HepG2 (cell line): ENCODE data around the gene CDK17. TPM values are rescaled to one million over a fixed set of nuclear protein-coding genes. Genes with fewer than 3 reads are reported as not detected.

Experiments
- ATAC-seq: fragments of 200-7000 bp; cut with Tn5 transposase; 3 replicates; pipeline ENCODE4 v1.9.1; 2020; ENCODE audit warnings: mild to moderate bottlenecking, moderate library complexity
- BruUV-seq: library from RNA; stranded (reverse); fragments of 400-500 nt; replicated peaks from 2 replicates; lab custom pipeline; 2021; lab: Mats Ljungman, UMichigan
- CTCF ChIA-PET: fragments of 300-600 bp; formaldehyde crosslinking; extraction: SDS; loops from one replicate; lab custom pipeline; 2021; ENCODE audit warnings: low total read pairs, inconsistent platforms, low intra/inter-chr PET ratio; lab: Yijun Ruan, JAX
- POLR2A ChIA-PET: fragments of 350-600 bp; sonication (Branson Sonifier 250); formaldehyde crosslinking; loops from one replicate; lab custom pipeline; 2020; ENCODE audit warnings: antibody characterized with exemption, inconsistent platforms; lab: Yijun Ruan, JAX
- DNase-seq: peaks from one replicate; pipeline ENCODE4 v3.0.0-alpha.2; 2015; ENCODE audit warnings: low spot score
- FAIRE-seq: peaks from 3 replicates; lab custom pipeline; 2011; peaks lifted over from hg19 to GRCh38; lab: Jason Lieb, UNC
- H2AFZ ChIP-seq: one replicate; pipeline ENCODE4 v1.6.1; 2011; ENCODE audit warnings: low read length, inconsistent platforms
- H3K27ac ChIP-seq: fragments of 300-600 bp; 3 replicates; pipeline ENCODE4 v1.8.0; 2011; ENCODE audit warnings: mixed run types, mild to moderate bottlenecking, mixed read lengths, low read length, inconsistent platforms; ENCODE audit not compliant: insufficient read depth; ENCODE audit errors: extremely low read length
- H3K27me3 ChIP-seq, 2 experiments: fragments of 200-600 bp in 1 of 2; 2 replicates in 1 of 2; 3 replicates in 1 of 2; pipeline versions ENCODE4 v1.6.0 to v1.8.0; 2011; ENCODE audit warnings: low read length in 2 of 2, mild to moderate bottlenecking in 2 of 2, moderate library complexity in 2 of 2, inconsistent platforms in 1 of 2; ENCODE audit not compliant: insufficient read depth in 2 of 2, control insufficient read depth in 1 of 2
- H3K36me3 ChIP-seq, 2 experiments: fragments of 200-600 bp in 1 of 2; replicated peaks in 1 of 2; 2 replicates in 1 of 2; 3 replicates in 1 of 2; pipeline versions ENCODE4 v1.5.1 to v1.8.0; 2011; ENCODE audit warnings: low read length in 2 of 2, inconsistent platforms in 1 of 2; ENCODE audit not compliant: insufficient read depth in 2 of 2, control insufficient read depth in 1 of 2
- H3K4me1 ChIP-seq: 2 replicates; pipeline ENCODE4 v1.5.1; 2012; ENCODE audit warnings: low read length, inconsistent platforms; ENCODE audit not compliant: insufficient read depth
- H3K4me2 ChIP-seq: 2 replicates; pipeline ENCODE4 v1.6.0; 2011; ENCODE audit warnings: low read depth, low read length, inconsistent platforms
- H3K4me3 ChIP-seq, 3 experiments: fragments of 200-600 bp in 1 of 3; sonication (generic), shearing (Covaris generic) in 1 of 3; replicated peaks in 1 of 3; 2 replicates each; pipeline ENCODE4 v1.5.1; 2011 to 2016; ENCODE audit warnings: low read length in 3 of 3, inconsistent platforms in 2 of 3, low read depth in 2 of 3, mild to moderate bottlenecking in 2 of 3, control low read depth in 1 of 3, mixed read lengths in 1 of 3; ENCODE audit not compliant: insufficient read depth in 1 of 3
- H3K79me2 ChIP-seq: one replicate; pipeline ENCODE4 v1.6.1; 2011; ENCODE audit warnings: low read length, inconsistent platforms; ENCODE audit not compliant: insufficient read depth
- H3K9ac ChIP-seq: 2 replicates; pipeline ENCODE4 v1.6.0; 2011; ENCODE audit warnings: mild to moderate bottlenecking, low read depth, low read length, inconsistent platforms; ENCODE audit not compliant: insufficient read depth
- H3K9me3 ChIP-seq: 2 replicates; pipeline ENCODE4 v1.5.1; 2012; ENCODE audit warnings: mild to moderate bottlenecking, low read length
- H4K20me1 ChIP-seq: 2 replicates; pipeline ENCODE4 v1.6.0; 2011; ENCODE audit warnings: inconsistent platforms, mild to moderate bottlenecking, low read length, moderate library complexity; ENCODE audit not compliant: insufficient read depth
- ATF7-NPFF ChIP-seq: sonication (generic); formaldehyde crosslinking; IDR thresholded peaks from 2 replicates; pipeline ENCODE4 v1.8.1; 2023; ENCODE audit warnings: mild to moderate bottlenecking, low read depth, missing genetic modification reagents, moderate library complexity
- FOXA3 ChIP-seq: IDR thresholded peaks from 2 replicates; pipeline ENCODE4 v1.6.1; 2016; ENCODE audit warnings: missing genetic modification reagents, missing compliant biosample characterization
- GABPB1 ChIP-seq: IDR thresholded peaks from 2 replicates; pipeline ENCODE4 v1.6.1; 2016; ENCODE audit warnings: mild to moderate bottlenecking, missing genetic modification reagents, moderate library complexity, missing compliant biosample characterization
- HDAC2 ChIP-seq: sonication (generic); formaldehyde crosslinking; IDR thresholded peaks from 2 replicates; pipeline ENCODE4 v1.4.0; 2020; ENCODE audit warnings: missing genetic modification reagents
- KAT2B ChIP-seq: fragments of 150-350 bp; IDR thresholded peaks from 2 replicates; pipeline ENCODE4 v1.6.1; 2014; ENCODE audit warnings: low read depth, low read length, borderline replicate concordance
- PPARG ChIP-seq: conservative IDR thresholded peaks from 2 replicates; pipeline ENCODE4 v1.6.1; 2016; ENCODE audit warnings: missing biosample characterization, missing genetic modification reagents
- SALL1 ChIP-seq: sonication (generic); formaldehyde crosslinking; IDR thresholded peaks from 2 replicates; pipeline ENCODE4 v1.8.0; 2022; ENCODE audit warnings: mild to moderate bottlenecking, missing genetic modification reagents
- YEATS2 ChIP-seq: sonication (generic); formaldehyde crosslinking; IDR thresholded peaks from 2 replicates; pipeline ENCODE4 v1.4.0; 2020; ENCODE audit warnings: missing genetic modification reagents, borderline replicate concordance
- ZBTB46 ChIP-seq: sonication (generic); formaldehyde crosslinking; IDR thresholded peaks from 2 replicates; pipeline ENCODE4 v1.4.0; 2020; ENCODE audit warnings: mild to moderate bottlenecking, missing genetic modification reagents, borderline replicate concordance
- ZFP90 ChIP-seq: sonication (generic); formaldehyde crosslinking; IDR thresholded peaks from 2 replicates; pipeline ENCODE4 v1.8.0; 2022; ENCODE audit warnings: missing genetic modification reagents, mild to moderate bottlenecking, inconsistent platforms, borderline replicate concordance
- ZKSCAN5 ChIP-seq: sonication (generic); formaldehyde crosslinking; IDR thresholded peaks from 2 replicates; pipeline ENCODE4 v1.5.1; 2020; ENCODE audit warnings: mild to moderate bottlenecking, missing genetic modification reagents
- ZNF350 ChIP-seq: sonication (generic); formaldehyde crosslinking; IDR thresholded peaks from 2 replicates; pipeline ENCODE4 v1.4.0; 2020; ENCODE audit warnings: mild to moderate bottlenecking, low read depth, missing genetic modification reagents, borderline replicate concordance
- ZNF446 ChIP-seq: sonication (generic); formaldehyde crosslinking; IDR thresholded peaks from 2 replicates; pipeline ENCODE4 v1.5.0; 2020; ENCODE audit warnings: mild to moderate bottlenecking, missing genetic modification reagents
- ZNF558 ChIP-seq: sonication (generic); formaldehyde crosslinking; IDR thresholded peaks from 2 replicates; pipeline ENCODE4 v1.9.0; 2022; ENCODE audit warnings: mild to moderate bottlenecking, missing genetic modification reagents, borderline replicate concordance
- WGBS: methylation state at CpG from one replicate; pipeline ENCODE4 v1.1.6; 2017; ENCODE audit warnings: low lambda C conversion rate; 5-methylcytosine and 5-hydroxymethylcytosine counted together
- in situ Hi-C: cut with HindIII; loops from 2 replicates; pipeline ENCODE4 v1.10.0; 2017; ENCODE audit warnings: low pct_unique_long_range_greater_than_20kb; ENCODE audit not compliant: extremely low pct_ligation_motif_present
- intact Hi-C: fragments of 100-400 bp; cut with micrococcal nuclease; formaldehyde crosslinking; loops from one replicate; pipeline ENCODE4 v1.10.0; 2022; ENCODE audit not compliant: unreplicated experiment
- polyA plus RNA-seq, 8 experiments: library from polyadenylated mRNA; depleted of rRNA in 3 of 8; stranded (reverse) in 7 of 8; unstranded in 1 of 8; fragments of >200 nt; fragmentation: Illumina TruSeq in 4 of 8; extraction: Trizol in 4 of 8; gene quantifications; 2 replicates each; pipeline versions ENCODE4 v1.2.1 to v1.2.3, GENCODE V29; 2011 to 2016; ENCODE audit warnings: low read depth in 4 of 8, missing spikeins in 1 of 8, mixed read lengths in 1 of 8; ENCODE audit not compliant: insufficient read depth in 1 of 8
- total RNA-seq, 5 experiments: library from RNA; depleted of rRNA; stranded (reverse); fragments of >200 nt; fragmentation: Illumina TruSeq; extraction: Trizol; gene quantifications; 2 replicates each; pipeline ENCODE4 v1.2.3, GENCODE V29; 2016; ENCODE audit warnings: low read depth in 1 of 5

CDK17 gene
- total and polyA plus RNA-seq, 2 of the 13 experiments (the other 11 are each of a cell fraction or from before 2014, with no cell fraction given) = 9.9 to 22.3 TPM

GRCh38 chr12:96427269-96427729 lies 27.1 kb upstream of the CDK17 start:
- FAIRE-seq = no peak
- CTCF ChIA-PET = no interaction called here

More at GRCh38 chr12:96427269-96427729, 27.1 kb upstream of the CDK17 start:
- in situ Hi-C loops = no loop called here
- no peak overlapping the region for H3K27ac ChIP-seq
- DNase-seq = peak; percentile 7
- peak overlapping the region; percentile 5; the same call in 1 of the 2 replicates for H3K4me2 ChIP-seq
- H3K4me3 ChIP-seq = no peak overlapping the region
- no TSS peak for BruUV-seq
- H3K4me1 ChIP-seq = peaks cover 27% of the 10 kb centered on the region
- H2AFZ ChIP-seq = no peak overlapping the region
- no peaks in the 10 kb centered on the region for H3K27me3 ChIP-seq
- no peaks in the 10 kb centered on the region for H4K20me1 ChIP-seq
- 17% methylated on average over 6 of the region's 6 CpGs for WGBS
- no peaks in the 10 kb centered on the region for H3K9me3 ChIP-seq
- POLR2A ChIA-PET = no interaction called here
- H3K36me3 ChIP-seq = no peaks in the 10 kb centered on the region
- intact Hi-C loops = no loop called here
- TF ChIP-seq ZKSCAN5 (CRISPR knock-in tag) = no peak
- TF ChIP-seq ZNF446 = no peak
- TF ChIP-seq HDAC2 (CRISPR knock-in tag) = no peak
- no peak for TF ChIP-seq ZFP90 (CRISPR knock-in tag)
- no peak for TF ChIP-seq ZNF558 (CRISPR knock-in tag)
- no peak for TF ChIP-seq PPARG (CRISPR knock-in tag)
- no peak for TF ChIP-seq FOXA3 (CRISPR knock-in tag)
- TF ChIP-seq ZNF350 (CRISPR knock-in tag) = no peak
- TF ChIP-seq ZBTB46 (CRISPR knock-in tag) = no peak
- no peak for TF ChIP-seq YEATS2 (CRISPR knock-in tag)
- no peak for TF ChIP-seq GABPB1
- no peak for TF ChIP-seq KAT2B
- no peak for TF ChIP-seq SALL1 (CRISPR knock-in tag)
- TF ChIP-seq ATF7-NPFF (CRISPR knock-in tag) = no peak
- TF ChIP-seq, all 625 proteins: peak for 0
- no peak overlapping the region for H3K9ac ChIP-seq
- H3K79me2 ChIP-seq = no peaks in the 10 kb centered on the region
- no peak; the same call in 2 of the 3 replicates for ATAC-seq
